Stimulated activated CD8-positive, alpha-beta memory T cell treated with anti-CD3 and anti-CD28 coated beads, Interleukin-12 subunit alpha, Interleukin-12 subunit beta, amount 100 ng/mL, for 4 hours (primary cell): ENCODE data around the gene SARM1.
"Not testable (repeated sequence)": the region's sequence is repeated elsewhere in the genome, so short reads cannot be mapped to it uniquely, and the experiment has no call there.

Experiments used
- DNase-seq: peaks from one replicate; pipeline ENCODE4 v3.0.0-alpha.2; 2020; ENCODE audit warnings: low read depth

Gene SARM1

DNA sequence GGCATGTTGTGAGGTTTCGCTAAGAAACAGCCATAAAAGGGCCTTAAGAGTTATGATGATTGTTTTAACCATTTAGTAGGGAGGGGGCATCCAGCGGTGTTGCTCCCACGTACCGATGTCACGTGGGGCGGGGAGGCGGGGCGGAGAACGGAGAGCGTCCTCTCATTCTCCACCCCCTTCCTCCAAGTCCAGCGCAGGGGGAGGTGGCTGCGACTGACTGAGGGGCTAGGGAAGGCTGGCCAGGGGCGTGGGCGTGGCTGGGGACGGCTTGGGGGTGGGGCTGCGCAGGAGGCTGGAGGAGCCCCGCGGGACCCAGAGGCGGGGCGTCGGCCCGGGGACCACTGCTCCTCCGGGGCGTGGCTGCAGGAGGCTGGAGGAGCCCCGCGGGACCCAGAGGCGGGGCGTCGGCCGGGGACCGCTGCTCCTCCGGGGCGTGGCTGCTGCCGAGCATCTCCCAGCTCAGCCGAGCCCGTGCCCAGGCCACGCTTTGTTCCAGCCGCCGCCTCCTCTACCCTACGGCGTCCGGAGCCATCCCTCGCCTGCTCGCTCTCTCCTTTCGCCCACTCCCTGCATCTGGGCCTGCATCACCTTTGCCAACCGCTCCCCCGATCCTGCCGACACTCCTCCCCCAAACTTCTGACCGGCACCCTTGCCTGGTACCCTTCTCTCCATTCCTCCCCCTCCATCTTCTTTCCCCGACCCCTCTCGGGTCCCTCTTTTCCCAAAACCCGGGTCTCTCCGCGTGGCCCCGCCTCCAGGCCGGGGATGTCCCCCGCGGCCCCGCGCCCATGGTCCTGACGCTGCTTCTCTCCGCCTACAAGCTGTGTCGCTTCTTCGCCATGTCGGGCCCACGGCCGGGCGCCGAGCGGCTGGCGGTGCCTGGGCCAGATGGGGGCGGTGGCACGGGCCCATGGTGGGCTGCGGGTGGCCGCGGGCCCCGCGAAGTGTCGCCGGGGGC, at the start of gene SARM1:
Gene SARM1, plus strand, starts transcription at position 450 of the 958 bp plus-strand sequence. Its CDS starts 339 bp downstream, at position 789.
- DNase-seq: peak; percentile 72

DNA sequence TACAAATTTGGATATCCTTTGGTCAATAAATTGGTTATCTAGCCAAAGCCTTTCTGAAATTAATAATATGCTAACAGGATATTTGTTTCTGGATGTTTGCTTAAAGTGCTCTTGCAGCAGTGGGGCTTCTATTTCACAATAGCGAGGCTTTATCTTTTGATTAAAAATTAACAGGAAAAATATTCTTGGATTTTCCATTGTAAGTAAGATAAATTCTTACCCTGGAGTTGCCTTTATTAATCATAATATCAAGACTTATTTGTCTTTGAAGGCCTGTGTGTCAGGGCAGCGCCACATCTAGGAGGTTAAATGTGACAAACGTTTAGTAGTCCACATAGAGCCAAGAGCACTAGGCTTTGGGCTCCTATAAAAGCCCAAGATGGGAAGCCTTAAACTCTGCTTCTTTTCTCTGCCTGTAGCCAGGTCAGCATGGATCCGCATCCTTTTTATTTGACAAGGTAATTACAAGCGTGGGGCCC, 47.2 kb upstream of the SARM1 start:
- no peak for DNase-seq

- no peak for DNase-seq
Measured at GRCh38 chr17:28324781-28325180, 46.7 kb upstream of the SARM1 start.

DNA sequence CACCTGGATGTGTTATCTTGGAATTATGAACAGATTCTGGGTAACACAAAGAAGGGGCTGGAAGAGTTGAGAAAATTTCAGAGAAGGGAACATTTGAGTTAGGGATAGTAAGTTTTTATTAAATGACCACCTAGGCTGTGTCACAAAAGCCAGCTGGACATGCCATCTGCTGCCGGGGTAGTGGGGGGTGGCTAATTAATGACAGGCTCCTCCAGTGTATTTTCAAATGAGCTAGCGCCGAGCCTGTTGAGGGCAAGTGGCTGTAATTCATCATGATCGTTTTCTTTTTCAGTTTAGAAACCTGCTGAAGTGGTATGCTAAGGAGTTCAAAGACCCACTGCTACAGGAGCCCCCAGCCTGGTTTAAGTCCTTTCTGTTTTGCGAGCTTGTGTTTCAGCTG, 46.3 kb upstream of the SARM1 start:
- no peak for DNase-seq

DNA sequence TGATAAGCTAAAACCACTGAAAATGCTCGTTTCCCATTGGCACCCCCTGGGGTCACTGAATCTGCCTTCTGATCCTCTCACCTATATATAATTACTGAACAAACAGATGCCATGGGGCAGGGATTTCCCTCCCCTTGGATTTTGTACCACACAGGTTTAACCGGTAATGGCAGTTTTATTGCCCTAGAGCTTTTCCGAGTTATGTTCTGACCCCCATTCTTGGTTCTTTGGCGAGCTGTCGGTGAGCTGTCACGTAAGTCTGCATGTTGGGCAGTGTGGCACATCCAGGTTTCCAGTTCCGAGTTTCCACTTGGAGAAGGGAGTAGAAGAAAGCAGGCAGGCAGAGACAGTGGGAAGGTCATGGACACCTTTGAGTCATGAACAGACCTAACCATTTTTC, 45.4 kb upstream of the SARM1 start:
- no peak for DNase-seq

- no peak for DNase-seq
Measured at GRCh38 chr17:28327031-28327607, 44.4 kb upstream of the SARM1 start.

DNA sequence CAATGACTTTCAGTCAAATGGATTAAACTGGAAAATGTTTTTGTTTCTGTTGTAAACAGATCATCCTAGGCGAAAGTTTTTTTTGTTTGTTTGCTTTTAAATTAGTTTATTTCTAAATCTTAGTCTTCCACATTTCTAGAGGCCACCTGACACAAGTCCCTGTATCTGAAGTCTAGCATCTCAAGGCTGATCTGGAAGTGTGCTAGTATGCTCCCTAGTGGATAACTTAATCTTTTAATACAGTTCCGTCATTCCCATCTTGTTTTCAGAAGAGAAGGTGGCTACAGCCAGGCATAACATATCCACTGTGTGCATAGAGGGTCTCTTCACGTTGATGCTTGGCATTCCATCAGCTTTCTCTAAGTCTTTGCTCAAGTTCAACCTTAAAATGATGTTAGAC, 43.8 kb upstream of the SARM1 start:
- DNase-seq: no peak

- DNase-seq: no peak
Measured at GRCh38 chr17:28328325-28328724, 43.2 kb upstream of the SARM1 start.

- no peak for DNase-seq
Measured at GRCh38 chr17:28330671-28331070, 40.8 kb upstream of the SARM1 start.

DNA sequence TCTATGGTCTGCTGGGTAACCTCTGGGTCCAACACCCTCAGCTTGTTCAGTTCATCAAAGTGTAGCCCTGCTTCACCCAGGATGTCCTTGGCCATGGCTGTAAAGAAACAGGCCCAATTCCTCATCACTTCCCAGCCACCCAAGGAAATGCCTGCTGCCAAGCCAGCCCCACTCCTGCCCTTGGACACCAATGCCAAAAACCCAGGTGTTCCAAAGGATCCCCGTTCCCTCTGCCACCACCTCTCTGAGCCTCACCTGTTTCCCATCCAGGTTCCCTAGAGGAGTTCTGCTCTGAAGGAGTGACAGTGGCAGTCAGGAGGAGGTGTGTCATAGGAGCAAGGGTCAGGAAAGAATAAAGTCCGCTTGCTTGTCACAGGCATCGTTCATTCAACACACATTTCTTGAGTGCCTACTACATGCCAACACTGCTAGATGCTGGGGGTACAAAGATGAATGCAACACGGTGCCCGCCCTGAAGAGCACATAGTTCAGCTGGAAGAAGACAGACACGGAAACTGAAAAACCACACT, 39.5 kb upstream of the SARM1 start:
- DNase-seq: no peak

- DNase-seq: no peak
Measured at GRCh38 chr17:28333083-28333746, 38.3 kb upstream of the SARM1 start.

GRCh38 chr17:28334171-28334570, 37.3 kb upstream of the SARM1 start:
- DNase-seq: no peak

GRCh38 chr17:28334666-28335200, 36.8 kb upstream of the SARM1 start:
- no peak for DNase-seq

- DNase-seq: peak; percentile 93
Measured at GRCh38 chr17:28335201-28335958, 36.1 kb upstream of the SARM1 start, which contains the start of the genes IFT20 and TNFAIP1. Gene IFT20, minus strand, starts transcription at chr17:28335472. Its CDS starts 3,487 bp downstream, at chr17:28331985. Gene TNFAIP1, plus strand, starts transcription at chr17:28335761. Its CDS starts 3,761 bp downstream, at chr17:28339522.

GRCh38 chr17:28335959-28336871, 35.3 kb upstream of the SARM1 start:
- DNase-seq: no peak

DNA sequence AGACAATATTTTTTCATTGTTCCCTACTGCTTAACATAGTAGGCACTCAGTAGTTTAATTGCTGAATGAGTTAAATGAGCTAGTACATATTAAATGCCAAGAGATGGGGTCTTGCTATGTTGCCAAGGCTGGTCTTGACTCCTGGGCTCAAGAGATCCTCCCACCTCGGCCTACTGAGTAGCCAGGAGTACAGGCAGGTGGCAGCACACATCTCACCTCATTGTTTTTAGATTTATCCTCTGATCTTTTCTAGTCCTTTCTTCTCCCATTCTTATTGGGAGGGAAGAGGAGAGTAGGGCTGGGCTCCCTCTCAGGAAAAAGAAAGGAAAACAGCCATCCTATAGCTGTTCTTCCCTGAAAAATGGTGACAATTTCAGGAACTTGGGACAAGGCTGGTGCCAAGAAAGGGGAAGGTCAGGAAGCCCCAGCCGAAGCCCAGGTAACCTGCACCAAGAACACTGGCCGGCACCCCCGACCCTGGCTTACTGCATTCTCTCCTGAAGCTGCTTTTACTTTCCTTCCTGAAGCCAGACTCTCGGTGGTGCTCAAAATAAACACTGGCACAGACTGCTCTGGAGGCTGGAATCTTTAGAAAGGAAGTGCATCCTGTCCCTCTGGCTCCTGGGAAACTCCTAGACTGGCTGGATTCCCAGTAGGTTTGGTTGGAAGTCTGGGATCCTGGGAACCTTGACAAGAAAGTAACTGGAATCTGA, 33.3 kb upstream of the SARM1 start:
- DNase-seq: no peak

DNA sequence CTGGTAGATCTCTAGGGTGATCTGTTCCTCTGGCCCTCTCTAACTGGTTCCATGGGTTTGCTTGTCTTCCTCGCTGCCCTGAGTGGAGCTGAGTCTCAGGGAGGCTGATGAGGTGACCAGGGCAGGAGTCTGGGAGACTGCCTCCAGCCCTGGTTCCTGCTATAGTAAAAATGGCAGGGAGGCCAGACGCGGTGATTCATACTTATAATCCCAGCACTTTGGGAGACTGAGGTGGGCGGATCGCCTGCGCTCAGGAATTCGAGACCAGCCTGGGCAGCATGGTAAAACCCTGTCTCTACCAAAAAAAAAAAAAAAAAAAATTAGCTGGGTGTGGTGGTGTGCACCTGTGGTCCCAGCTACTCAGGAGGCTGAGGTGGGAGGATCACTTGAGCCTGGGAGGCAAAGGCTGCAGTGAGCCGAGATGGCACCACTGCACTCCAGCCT, 32.7 kb upstream of the SARM1 start:
- DNase-seq: not testable (repeated sequence)

GRCh38 chr17:28339431-28339830, 32.1 kb upstream of the SARM1 start:
- DNase-seq: no peak

- no peak for DNase-seq
Measured at GRCh38 chr17:28340374-28340773, 31.1 kb upstream of the SARM1 start.
